Nephron progenitor cell (in vitro differentiated cells): ENCODE results near the gene STXBP3.

Source experiments
- DNase-seq: peaks from one replicate; pipeline ENCODE4 v3.0.0; 2021
- H3K27ac Mint-ChIP-seq: 2 replicates; pipeline ENCODE4 v1.8.0; 2021; ENCODE audit warnings: mild to moderate bottlenecking, moderate library complexity, mixed read lengths
- H3K27me3 Mint-ChIP-seq: 2 replicates; pipeline ENCODE4 v1.8.0; 2021; ENCODE audit warnings: mild to moderate bottlenecking, low read depth, mixed read lengths; ENCODE audit not compliant: poor library complexity
- H3K36me3 Mint-ChIP-seq: 2 replicates; pipeline ENCODE4 v1.8.0; 2021; ENCODE audit warnings: low read depth, mixed read lengths
- H3K4me1 Mint-ChIP-seq: 2 replicates; pipeline ENCODE4 v1.8.0; 2021; ENCODE audit warnings: mixed read lengths
- H3K4me3 Mint-ChIP-seq: 2 replicates; pipeline ENCODE4 v1.8.0; 2021; ENCODE audit warnings: mild to moderate bottlenecking, moderate library complexity, mixed read lengths
- H3K9me3 Mint-ChIP-seq: 2 replicates; pipeline ENCODE4 v1.8.0; 2021; ENCODE audit warnings: mild to moderate bottlenecking, moderate library complexity, mixed read lengths
- TF ChIP-seq, protein P1 (sequence below): fragments of 200-600 bp; sonication (generic); IDR thresholded peaks from 2 replicates; pipeline ENCODE4 v1.5.0; 2021; ENCODE audit warnings: antibody characterized with exemption

STXBP3 gene

DNA sequence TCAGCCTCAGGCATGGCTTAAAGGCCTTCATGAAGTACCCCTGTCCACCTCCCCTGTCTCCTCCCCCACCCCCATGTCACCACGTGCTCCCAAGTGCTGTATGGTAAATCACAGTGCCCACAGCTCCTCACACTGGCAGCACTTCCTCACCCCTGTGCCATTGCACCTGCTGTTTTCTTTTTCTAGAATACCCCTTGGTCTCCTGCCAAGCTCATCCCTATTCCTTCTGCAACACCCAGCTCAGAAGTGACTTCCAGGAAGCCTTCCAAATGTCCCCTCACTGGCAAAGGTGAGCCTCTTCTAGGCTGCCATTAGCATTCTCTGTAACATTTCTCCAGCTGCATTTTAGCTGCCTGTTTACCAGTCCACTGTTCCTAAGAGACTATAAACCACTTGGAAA, 101.0 kb downstream of the STXBP3 start:
- TF ChIP-seq, protein P1, sequence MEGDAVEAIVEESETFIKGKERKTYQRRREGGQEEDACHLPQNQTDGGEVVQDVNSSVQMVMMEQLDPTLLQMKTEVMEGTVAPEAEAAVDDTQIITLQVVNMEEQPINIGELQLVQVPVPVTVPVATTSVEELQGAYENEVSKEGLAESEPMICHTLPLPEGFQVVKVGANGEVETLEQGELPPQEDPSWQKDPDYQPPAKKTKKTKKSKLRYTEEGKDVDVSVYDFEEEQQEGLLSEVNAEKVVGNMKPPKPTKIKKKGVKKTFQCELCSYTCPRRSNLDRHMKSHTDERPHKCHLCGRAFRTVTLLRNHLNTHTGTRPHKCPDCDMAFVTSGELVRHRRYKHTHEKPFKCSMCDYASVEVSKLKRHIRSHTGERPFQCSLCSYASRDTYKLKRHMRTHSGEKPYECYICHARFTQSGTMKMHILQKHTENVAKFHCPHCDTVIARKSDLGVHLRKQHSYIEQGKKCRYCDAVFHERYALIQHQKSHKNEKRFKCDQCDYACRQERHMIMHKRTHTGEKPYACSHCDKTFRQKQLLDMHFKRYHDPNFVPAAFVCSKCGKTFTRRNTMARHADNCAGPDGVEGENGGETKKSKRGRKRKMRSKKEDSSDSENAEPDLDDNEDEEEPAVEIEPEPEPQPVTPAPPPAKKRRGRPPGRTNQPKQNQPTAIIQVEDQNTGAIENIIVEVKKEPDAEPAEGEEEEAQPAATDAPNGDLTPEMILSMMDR: no peak
- H3K4me1 Mint-ChIP-seq: peaks cover 4% of the 10 kb centered on the region
- no peaks in the 10 kb centered on the region for H3K9me3 Mint-ChIP-seq
- DNase-seq: no peak
- H3K36me3 Mint-ChIP-seq: no peaks in the 10 kb centered on the region
- H3K27ac Mint-ChIP-seq: no peak overlapping the region
- peaks cover 29% of the 10 kb centered on the region for H3K27me3 Mint-ChIP-seq
- H3K4me3 Mint-ChIP-seq: no peak overlapping the region

DNA sequence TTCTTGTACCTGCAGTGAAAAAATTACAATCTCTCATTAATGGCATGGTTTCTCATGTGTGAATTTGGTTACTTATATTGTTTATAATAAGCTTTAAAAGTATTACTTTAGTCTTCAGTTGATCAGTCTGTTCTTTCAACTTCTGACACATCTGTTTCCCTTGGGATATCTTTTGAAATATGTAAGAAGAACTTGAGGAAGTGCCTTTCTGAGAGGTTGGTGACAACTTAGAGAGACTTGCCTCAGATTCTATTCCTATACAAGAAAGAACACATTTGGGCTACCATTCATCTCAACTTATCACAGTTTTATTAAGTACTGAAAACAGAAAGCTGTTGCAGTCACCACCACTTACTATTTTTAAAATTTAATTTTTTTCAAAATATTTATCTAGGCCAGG, 102.3 kb downstream of the STXBP3 start:
- no peaks in the 10 kb centered on the region for H3K9me3 Mint-ChIP-seq
- TF ChIP-seq, protein P1: no peak
- H3K27me3 Mint-ChIP-seq: peaks cover 33% of the 10 kb centered on the region

DNA sequence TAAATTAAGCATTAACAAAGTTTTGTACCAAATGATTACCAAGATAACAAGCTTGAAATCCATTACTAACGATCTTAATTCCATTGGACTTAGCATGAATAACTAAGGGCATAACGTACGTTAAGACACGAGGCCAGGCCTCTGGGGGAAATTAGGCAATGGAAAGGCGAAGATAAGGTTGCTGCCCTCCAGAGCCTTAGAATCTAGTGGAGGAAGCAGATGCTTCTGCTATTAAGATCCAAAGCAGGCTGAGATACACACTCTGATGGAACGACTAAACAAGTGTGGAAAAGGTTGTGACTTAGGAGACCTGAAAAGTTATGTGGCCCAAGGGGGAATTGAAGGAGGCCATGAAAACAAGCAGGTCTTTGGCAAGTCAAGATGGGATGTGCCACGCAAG, 104.5 kb downstream of the STXBP3 start:
- H3K36me3 Mint-ChIP-seq: no peaks in the 10 kb centered on the region
- no peak for DNase-seq
- H3K4me3 Mint-ChIP-seq: no peak overlapping the region
- TF ChIP-seq, protein P1: no peak
- H3K27ac Mint-ChIP-seq: no peak overlapping the region
- no peaks in the 10 kb centered on the region for H3K9me3 Mint-ChIP-seq
- peaks cover 35% of the 10 kb centered on the region for H3K27me3 Mint-ChIP-seq
- H3K4me1 Mint-ChIP-seq: no peaks in the 10 kb centered on the region

More for the DNA sequence above, 102.3 kb downstream of the STXBP3 start:
- Mint-ChIP-seq H3K4me3 (no peak overlapping the region), H3K4me1 (peaks cover 4% of the 10 kb centered on the region), H3K27ac (no peak overlapping the region), H3K36me3 (no peaks in the 10 kb centered on the region)
- no peak for DNase-seq

DNA sequence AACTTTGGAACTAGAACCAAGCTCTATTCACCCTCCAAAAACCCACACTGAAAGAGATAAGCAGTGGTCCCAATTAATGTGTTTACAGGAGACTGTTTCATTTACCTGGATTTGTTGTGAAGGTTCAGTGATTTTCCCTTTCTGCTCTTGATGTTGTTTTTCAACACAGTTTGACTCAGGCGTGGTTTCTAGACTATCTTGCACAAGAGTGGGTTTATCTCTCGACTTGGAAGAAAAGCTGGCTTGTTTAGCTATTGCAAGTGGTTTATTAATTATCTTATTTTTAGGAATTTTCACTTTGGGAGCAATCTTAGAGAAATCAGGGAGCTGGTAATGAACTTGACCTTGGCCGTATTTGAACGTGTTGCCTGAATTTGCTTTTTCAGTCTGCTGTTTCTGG, 105.1 kb downstream of the STXBP3 start:
- TF ChIP-seq, protein P1: no peak
- Mint-ChIP-seq H3K4me1 (no peaks in the 10 kb centered on the region), H3K4me3 (no peak overlapping the region), H3K9me3 (no peaks in the 10 kb centered on the region), H3K36me3 (no peaks in the 10 kb centered on the region), H3K27me3 (peaks cover 35% of the 10 kb centered on the region), H3K27ac (no peak overlapping the region)
- DNase-seq: no peak

DNA sequence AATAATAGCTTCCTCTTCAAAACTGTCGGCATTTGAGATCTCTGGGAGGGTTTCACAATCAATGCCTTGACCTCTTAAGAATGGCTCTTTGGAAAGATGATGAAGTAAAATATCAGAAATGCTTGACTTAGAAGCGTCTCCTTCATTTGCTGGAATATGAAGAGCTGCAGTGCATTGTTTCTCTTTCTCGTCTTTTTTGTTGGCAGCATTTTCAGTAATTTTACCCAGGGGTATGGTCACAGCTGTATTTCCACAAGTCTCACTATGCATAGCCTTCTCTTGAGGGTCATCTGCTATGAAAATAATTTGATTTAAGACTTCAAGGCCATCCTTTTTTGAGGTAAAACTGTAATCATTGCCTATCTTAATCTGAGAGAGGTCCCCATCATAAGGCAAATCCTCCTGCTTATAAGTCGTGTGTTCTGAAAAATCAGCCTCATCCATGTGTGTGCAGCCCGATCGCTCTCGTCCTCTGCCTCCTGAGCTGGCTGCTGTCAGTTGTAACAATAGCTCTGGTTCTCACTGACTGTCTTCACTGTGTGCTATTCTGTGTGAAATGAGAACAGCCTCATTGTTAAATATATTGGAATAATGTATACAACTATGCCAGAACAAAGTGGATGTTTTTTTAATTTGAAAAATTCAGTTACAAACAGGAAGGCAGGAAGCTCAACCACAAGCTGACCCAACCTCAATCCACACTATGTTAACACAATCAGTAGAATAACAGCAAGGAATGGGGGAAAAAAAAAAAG, 105.9 kb downstream of the STXBP3 start:
- Mint-ChIP-seq H3K9me3 (no peaks in the 10 kb centered on the region), H3K4me1 (no peaks in the 10 kb centered on the region), H3K27ac (no peak overlapping the region), H3K27me3 (peaks cover 35% of the 10 kb centered on the region), H3K4me3 (no peak overlapping the region), H3K36me3 (no peaks in the 10 kb centered on the region)
- no peak for DNase-seq
- TF ChIP-seq, protein P1: no peak
